SK-N-SH (cell line): ENCODE data around the gene PXDN. TPM values are rescaled to one million over a fixed set of nuclear protein-coding genes. Genes with fewer than 3 reads are reported as not detected.

ENCODE experiments used
- CHD2 ChIP-seq: fragments of 150-350 bp; IDR thresholded peaks from 2 replicates; pipeline ENCODE4 v1.6.1; 2018; ENCODE audit warnings: low read length; ENCODE audit not compliant: partially characterized antibody
- CTCF ChIP-seq: fragments of 200-600 bp; sonication (generic); IDR thresholded peaks from 2 replicates; pipeline ENCODE4 v1.6.1; 2017; ENCODE audit warnings: antibody characterized with exemption, mild to moderate bottlenecking, moderate library complexity
- EP300 ChIP-seq, 2 experiments: IDR thresholded peaks; 2 replicates each; pipeline versions ENCODE4 v1.4.0 to v1.6.1; 2012; ENCODE audit warnings: borderline replicate concordance in 1 of 2, low read depth in 1 of 2, low read length in 1 of 2
- FOXJ3 ChIP-seq: sonication (generic); formaldehyde crosslinking; IDR thresholded peaks from 2 replicates; pipeline ENCODE4 v1.5.1; 2020; ENCODE audit warnings: mild to moderate bottlenecking, missing genetic modification reagents
- GATA2 ChIP-seq: sonication (generic); formaldehyde crosslinking; IDR thresholded peaks from 2 replicates; pipeline ENCODE4 v1.5.0; 2020; ENCODE audit warnings: mild to moderate bottlenecking, missing genetic modification reagents
- JUND ChIP-seq: IDR thresholded peaks from 2 replicates; pipeline ENCODE4 v1.4.0; 2012
- MEF2A ChIP-seq: IDR thresholded peaks from 2 replicates; pipeline ENCODE4 v1.4.0; 2012; ENCODE audit warnings: low read depth, borderline replicate concordance
- MXI1 ChIP-seq: IDR thresholded peaks from 2 replicates; pipeline ENCODE4 v1.6.1; 2012; ENCODE audit warnings: mild to moderate bottlenecking, low read depth, low read length, improper control_type of control experiment
- NRF1 ChIP-seq: IDR thresholded peaks from 2 replicates; pipeline ENCODE4 v1.6.1; 2012; ENCODE audit warnings: low read depth, mild to moderate bottlenecking, low read length
- PBX3 ChIP-seq: IDR thresholded peaks from 2 replicates; pipeline ENCODE4; 2012
- POLR2AphosphoS5 ChIP-seq: IDR thresholded peaks from 2 replicates; pipeline ENCODE4 v1.6.1; 2012; ENCODE audit warnings: low read depth, low read length
- RCOR1 ChIP-seq: fragments of 150-350 bp; IDR thresholded peaks from 2 replicates; pipeline ENCODE4 v1.6.1; 2017; ENCODE audit warnings: antibody characterized with exemption, low read length
- REST ChIP-seq: IDR thresholded peaks from 2 replicates; pipeline ENCODE4 v1.6.1; 2012; ENCODE audit warnings: mild to moderate bottlenecking, low read depth, low read length, moderate library complexity
- RXRA ChIP-seq: IDR thresholded peaks from 2 replicates; pipeline ENCODE4 v1.4.0; 2012; ENCODE audit warnings: low read depth, mild to moderate bottlenecking, borderline replicate concordance
- SIN3A ChIP-seq: IDR thresholded peaks from 2 replicates; pipeline ENCODE4 v1.6.1; 2012; ENCODE audit warnings: low read depth, mild to moderate bottlenecking, low read length, moderate library complexity, borderline replicate concordance
- SMC3 ChIP-seq: IDR thresholded peaks from 2 replicates; pipeline ENCODE4 v1.6.1; 2012; ENCODE audit warnings: low read depth, low read length, improper control_type of control experiment
- TCF12 ChIP-seq: IDR thresholded peaks from 2 replicates; pipeline ENCODE4 v1.4.0; 2012
- TEAD4 ChIP-seq: IDR thresholded peaks from 2 replicates; pipeline ENCODE4 v1.4.0; 2012; ENCODE audit warnings: mild to moderate bottlenecking, borderline replicate concordance; ENCODE audit not compliant: insufficient read depth
- ZBTB33 ChIP-seq: IDR thresholded peaks from 2 replicates; pipeline ENCODE4 v1.4.0; 2012; ENCODE audit warnings: low read depth, borderline replicate concordance
- polyA plus RNA-seq, 3 experiments: library from polyadenylated mRNA; depleted of rRNA; stranded (reverse); fragments of >200 nt; gene quantifications; 2 replicates each; pipeline ENCODE4 v1.2.3, GENCODE V29; 2012

The PXDN gene
- polyA plus RNA-seq, 1 of the 3 experiments (the other 2 are of a cell fraction): 146 TPM

GRCh38 chr2:1731963-1732768, 12.1 kb downstream of the PXDN start (continued):
- no peak for TF ChIP-seq CTCF
- TF ChIP-seq GATA2: no peak
- peak; percentile 46; the same call in 1 of the 2 replicates for TF ChIP-seq MXI1
- TF ChIP-seq PBX3: peak; percentile 71
- no peak for TF ChIP-seq NRF1
- no peak for TF ChIP-seq JUND
- peak; percentile 88 for TF ChIP-seq FOXJ3 (CRISPR knock-in tag)
- peak; percentile 78; the same call in 1 of the 2 replicates for TF ChIP-seq POLR2AphosphoS5
- peak; percentile 60 to 87; a peak in 2 of 4 replicates for TF ChIP-seq EP300 (IDR thresholded peaks at IDR 0.05; ENCODE audit: borderline replicate concordance in 1 of 2, low read depth in 1 of 2, low read length in 1 of 2)
- peak; percentile 18; the same call in 1 of the 2 replicates for TF ChIP-seq SMC3
- TF ChIP-seq ZBTB33: no peak
- peak; percentile 53; the same call in 1 of the 2 replicates for TF ChIP-seq RXRA
- no peak for TF ChIP-seq MEF2A
- TF ChIP-seq TEAD4: no peak
- 0 out of 2 replicates have a peak, but pooled peaks have one; percentile 43 for TF ChIP-seq REST
- TF ChIP-seq RCOR1: peak; percentile 83
- TF ChIP-seq SIN3A: 0 out of 2 replicates have a peak, but pooled peaks have one; percentile 40
- peak; percentile 95 for TF ChIP-seq TCF12
- TF ChIP-seq CHD2: peak; percentile 78
